GM18507 (cell line): ENCODE results near the gene SLC24A5.

Experiments
- DNase-seq: peaks from one replicate; pipeline ENCODE4 v3.0.0; 2011; ENCODE audit warnings: low read depth; ENCODE audit not compliant: insufficient read length; ENCODE audit errors: extremely low spot score
- FAIRE-seq: peaks from 2 replicates; lab custom pipeline; 2011; peaks lifted over from hg19 to GRCh38; lab: Jason Lieb, UNC

SLC24A5 gene

GRCh38 chr15:48120745-48121144 lies at the start of gene SLC24A5:
TSS of gene SLC24A5 (plus strand) at chr15:48120990. CDS start at chr15:48121045, 55 bp downstream.
- FAIRE-seq, result no peak

GRCh38 chr15:48072941-48073340 lies 47.8 kb upstream of the SLC24A5 start:
- FAIRE-seq (no peak), DNase-seq (no peak)

More at GRCh38 chr15:48120745-48121144, at the start of gene SLC24A5:
- no peak for DNase-seq

GRCh38 chr15:48073881-48074280 lies 46.9 kb upstream of the SLC24A5 start:
- DNase-seq (no peak), FAIRE-seq (no peak)

- FAIRE-seq, result no peak
- DNase-seq, result no peak
Observed at GRCh38 chr15:48076454-48076853, 44.3 kb upstream of the SLC24A5 start.

GRCh38 chr15:48077616-48078184 lies 43.1 kb upstream of the SLC24A5 start:
- no peak for DNase-seq
- FAIRE-seq, result no peak

- FAIRE-seq, result no peak
- DNase-seq, result no peak
Observed at GRCh38 chr15:48084759-48085590, 35.8 kb upstream of the SLC24A5 start.

- DNase-seq, result no peak
- no peak for FAIRE-seq
Observed at GRCh38 chr15:48085591-48085930, 35.2 kb upstream of the SLC24A5 start.

- FAIRE-seq, result no peak
Observed at GRCh38 chr15:48086133-48086532, 34.7 kb upstream of the SLC24A5 start.

GRCh38 chr15:48086576-48086975 lies 34.2 kb upstream of the SLC24A5 start:
- DNase-seq (no peak), FAIRE-seq (no peak)

More at GRCh38 chr15:48086133-48086532, 34.7 kb upstream of the SLC24A5 start:
- no peak for DNase-seq

GRCh38 chr15:48087844-48088243 lies 32.9 kb upstream of the SLC24A5 start:
- DNase-seq (no peak), FAIRE-seq (no peak)

- FAIRE-seq (no peak), DNase-seq (no peak)
Observed at GRCh38 chr15:48089702-48090101, 31.1 kb upstream of the SLC24A5 start.

GRCh38 chr15:48090115-48090514 lies 30.7 kb upstream of the SLC24A5 start:
- DNase-seq, result no peak

GRCh38 chr15:48090666-48091065 lies 30.1 kb upstream of the SLC24A5 start:
- FAIRE-seq (no peak), DNase-seq (no peak)

More at GRCh38 chr15:48090115-48090514, 30.7 kb upstream of the SLC24A5 start:
- no peak for FAIRE-seq

GRCh38 chr15:48091522-48091921 lies 29.3 kb upstream of the SLC24A5 start:
- no peak for DNase-seq
- no peak for FAIRE-seq

- FAIRE-seq, result no peak
- DNase-seq, result no peak
Observed at GRCh38 chr15:48096355-48096786, 24.4 kb upstream of the SLC24A5 start.

GRCh38 chr15:48096813-48097212 lies 24.0 kb upstream of the SLC24A5 start:
- no peak for DNase-seq
- FAIRE-seq, result no peak

GRCh38 chr15:48097264-48097663 lies 23.5 kb upstream of the SLC24A5 start:
- FAIRE-seq (no peak), DNase-seq (no peak)

GRCh38 chr15:48101376-48101961 lies 19.3 kb upstream of the SLC24A5 start:
- DNase-seq (no peak), FAIRE-seq (no peak)

GRCh38 chr15:48102167-48102566 lies 18.6 kb upstream of the SLC24A5 start:
- no peak for DNase-seq
- FAIRE-seq, result no peak

GRCh38 chr15:48103647-48104046 lies 17.1 kb upstream of the SLC24A5 start:
- DNase-seq, result no peak
- no peak for FAIRE-seq

GRCh38 chr15:48105936-48106335 lies 14.9 kb upstream of the SLC24A5 start:
- FAIRE-seq (no peak), DNase-seq (no peak)
